ENCODE measurements around the gene FMNL2. TPM values are rescaled to one million over a fixed set of nuclear protein-coding genes. Genes with fewer than 3 reads are reported as not detected.

The FMNL2 gene
- total and polyA plus RNA-seq, 4 donors = 18.8 to 81.4 (median 38.4) TPM

DNA sequence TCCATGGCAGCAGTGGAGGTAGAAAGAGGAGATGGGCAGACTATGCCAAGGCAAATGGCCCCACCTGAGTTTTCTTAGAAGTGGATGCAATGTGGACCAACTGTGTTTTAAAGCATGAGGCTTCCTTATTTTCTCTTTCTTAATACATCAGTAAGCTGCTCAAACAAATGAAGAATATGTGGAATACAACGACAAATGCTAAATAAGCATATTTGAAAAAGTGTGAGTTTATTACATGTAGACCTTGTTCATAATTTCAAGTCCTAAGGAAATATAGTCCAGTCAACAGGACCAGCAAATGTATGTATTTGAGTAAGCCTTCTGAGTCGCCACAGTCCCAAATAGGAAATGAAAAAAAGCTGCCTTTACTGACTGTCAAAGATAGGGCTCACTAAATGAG lies 204.4 kb downstream of the FMNL2 start:
- ATAC-seq (ENCODE audit: insufficient read depth, low FRiP score) (no peak), DNase-seq (no peak)
- 91 to 96% methylated on average over 2 of the region's 2 CpGs for WGBS, 2 donors
- Histone ChIP-seq H3K4me1 (ENCODE audit: control insufficient read depth in 5 of 5, insufficient read depth in 5 of 5, low read length in 5 of 5) (peaks cover 0 to 15% (median 8%) of the 10 kb centered on the region in 5 donors), H3K9ac (ENCODE audit: insufficient read depth in 1 of 2, low read length in 2 of 2) (no peak overlapping the region), H3K27me3 (ENCODE audit: control insufficient read depth in 3 of 3, insufficient read depth in 3 of 3, low read length in 2 of 3) (no peaks in the 10 kb centered on the region), H3K36me3 (ENCODE audit: control insufficient read depth in 4 of 4, insufficient read depth in 4 of 4, low read length in 4 of 4) (peaks cover 0 to 4% (median under 1%) of the 10 kb centered on the region in 4 donors), H3K27ac (ENCODE audit: low read depth in 1 of 2, low read length in 1 of 2) (no peak overlapping the region), H3K4me3 (no peak overlapping the region), H3K9me3 (ENCODE audit: control insufficient read depth in 4 of 4, insufficient read depth in 3 of 4, low read length in 3 of 4) (no peaks in the 10 kb centered on the region)
- TF ChIP-seq, protein P1, sequence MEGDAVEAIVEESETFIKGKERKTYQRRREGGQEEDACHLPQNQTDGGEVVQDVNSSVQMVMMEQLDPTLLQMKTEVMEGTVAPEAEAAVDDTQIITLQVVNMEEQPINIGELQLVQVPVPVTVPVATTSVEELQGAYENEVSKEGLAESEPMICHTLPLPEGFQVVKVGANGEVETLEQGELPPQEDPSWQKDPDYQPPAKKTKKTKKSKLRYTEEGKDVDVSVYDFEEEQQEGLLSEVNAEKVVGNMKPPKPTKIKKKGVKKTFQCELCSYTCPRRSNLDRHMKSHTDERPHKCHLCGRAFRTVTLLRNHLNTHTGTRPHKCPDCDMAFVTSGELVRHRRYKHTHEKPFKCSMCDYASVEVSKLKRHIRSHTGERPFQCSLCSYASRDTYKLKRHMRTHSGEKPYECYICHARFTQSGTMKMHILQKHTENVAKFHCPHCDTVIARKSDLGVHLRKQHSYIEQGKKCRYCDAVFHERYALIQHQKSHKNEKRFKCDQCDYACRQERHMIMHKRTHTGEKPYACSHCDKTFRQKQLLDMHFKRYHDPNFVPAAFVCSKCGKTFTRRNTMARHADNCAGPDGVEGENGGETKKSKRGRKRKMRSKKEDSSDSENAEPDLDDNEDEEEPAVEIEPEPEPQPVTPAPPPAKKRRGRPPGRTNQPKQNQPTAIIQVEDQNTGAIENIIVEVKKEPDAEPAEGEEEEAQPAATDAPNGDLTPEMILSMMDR (IDR thresholded peaks at IDR 0.05; ENCODE audit: control extremely low read depth, extremely low read depth) = no peak

DNA sequence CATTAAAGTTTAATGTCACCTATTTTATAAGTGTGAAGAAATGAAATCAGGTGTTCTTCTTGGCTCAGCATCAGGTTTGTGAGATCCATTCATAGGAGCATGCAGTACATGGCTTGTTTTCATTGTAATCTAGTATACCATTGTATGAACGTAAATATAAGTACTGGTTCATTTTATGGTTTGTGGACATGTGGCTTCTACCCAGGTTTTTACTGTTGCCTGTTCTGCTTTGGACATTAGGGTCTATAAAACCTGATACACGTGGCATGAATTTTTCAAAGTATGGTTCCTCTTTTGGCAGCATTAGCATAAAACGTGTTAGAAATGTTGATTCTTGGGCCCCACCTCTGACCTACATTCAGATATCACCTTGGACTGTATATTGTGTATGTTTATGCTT lies 206.7 kb downstream of the FMNL2 start:
- Histone ChIP-seq H3K36me3 (ENCODE audit: control insufficient read depth in 4 of 4, insufficient read depth in 4 of 4, low read length in 4 of 4) (peaks cover 0 to 4% (median 2%) of the 10 kb centered on the region in 4 donors), H3K9ac (ENCODE audit: insufficient read depth in 1 of 2, low read length in 2 of 2) (no peak overlapping the region), H3K4me3 (no peak overlapping the region), H3K9me3 (ENCODE audit: control insufficient read depth in 4 of 4, insufficient read depth in 3 of 4, low read length in 3 of 4) (no peaks in the 10 kb centered on the region), H3K27me3 (ENCODE audit: control insufficient read depth in 3 of 3, insufficient read depth in 3 of 3, low read length in 2 of 3) (no peaks in the 10 kb centered on the region), H3K27ac (ENCODE audit: low read depth in 1 of 2, low read length in 1 of 2) (no peak overlapping the region), H3K4me1 (ENCODE audit: control insufficient read depth in 5 of 5, insufficient read depth in 5 of 5, low read length in 5 of 5) (peaks cover 3 to 21% (median 10%) of the 10 kb centered on the region in 5 donors)
- no peak for DNase-seq
- TF ChIP-seq, protein P1 (IDR thresholded peaks at IDR 0.05; ENCODE audit: control extremely low read depth, extremely low read depth) = no peak
- 81 to 82% methylated on average over 3 of the region's 3 CpGs for WGBS, 2 donors
- ATAC-seq (ENCODE audit: insufficient read depth, low FRiP score) = no peak

DNA sequence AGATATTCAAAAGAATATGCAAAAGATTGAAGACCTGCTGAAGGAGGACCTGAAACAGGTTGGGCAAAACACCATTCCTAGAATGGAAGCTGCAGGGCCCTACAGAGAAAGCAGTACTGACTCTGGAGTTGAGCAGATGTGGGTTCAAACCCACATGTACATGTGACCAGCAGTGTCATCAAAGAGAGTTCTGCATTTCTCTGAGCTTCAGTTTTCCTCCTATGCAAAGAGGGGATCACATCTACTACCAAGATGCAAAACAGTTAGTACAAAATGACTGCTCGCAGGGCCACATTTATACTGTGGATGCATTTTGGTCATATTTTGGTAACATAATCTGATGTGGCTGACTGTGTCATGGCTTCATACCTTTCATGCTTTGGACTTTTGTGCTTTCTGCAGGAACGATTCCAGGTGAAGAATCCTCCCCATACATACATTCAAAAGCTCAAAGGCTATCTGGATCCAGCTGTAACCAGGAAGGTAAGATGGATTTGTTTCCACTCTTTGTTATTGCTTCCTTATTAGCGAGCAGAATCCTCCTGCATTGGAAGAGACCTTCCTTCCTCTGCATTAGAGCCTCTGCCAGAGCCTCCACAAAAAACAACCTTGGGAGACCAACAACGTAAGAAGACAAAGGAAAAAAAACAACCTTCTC lies 207.5 kb downstream of the FMNL2 start:
- peaks cover 0 to 4% (median 2%) of the 10 kb centered on the region in 4 donors for H3K36me3 ChIP-seq (ENCODE audit: control insufficient read depth in 4 of 4, insufficient read depth in 4 of 4, low read length in 4 of 4)
- H3K4me1 ChIP-seq (ENCODE audit: control insufficient read depth in 5 of 5, insufficient read depth in 5 of 5, low read length in 5 of 5) = peaks cover 3 to 14% (median 8%) of the 10 kb centered on the region in 5 donors
- no peaks in the 10 kb centered on the region for H3K27me3 ChIP-seq (ENCODE audit: control insufficient read depth in 3 of 3, insufficient read depth in 3 of 3, low read length in 2 of 3)
- DNase-seq = no peak
- 70 to 76% methylated on average over 4 of the region's 4 CpGs for WGBS, 2 donors
- H3K27ac ChIP-seq (ENCODE audit: low read depth in 1 of 2, low read length in 1 of 2) = peak overlapping the region; percentile 22 to 54
- H3K9me3 ChIP-seq (ENCODE audit: control insufficient read depth in 4 of 4, insufficient read depth in 3 of 4, low read length in 3 of 4) = no peaks in the 10 kb centered on the region
- H3K9ac ChIP-seq (ENCODE audit: insufficient read depth in 1 of 2, low read length in 2 of 2) = peak overlapping the region in 1 of 2 donors; percentile 8
- TF ChIP-seq, protein P1 (IDR thresholded peaks at IDR 0.05; ENCODE audit: control extremely low read depth, extremely low read depth) = no peak
- H3K4me3 ChIP-seq = no peak overlapping the region
- ATAC-seq (ENCODE audit: insufficient read depth, low FRiP score) = no peak
